OCI-LY1 (cell line): ENCODE measurements around the gene PGM2L1.

Experiments
- H2AFZ ChIP-seq: fragments of 200-600 bp; sonication (generic), shearing (Covaris generic); 2 replicates; pipeline ENCODE4 v1.6.0; 2014; ENCODE audit warnings: antibody characterized with exemption, mild to moderate bottlenecking, low read length
- H3F3A ChIP-seq: fragments of 200-600 bp; sonication (generic), shearing (Covaris generic); 2 replicates; pipeline ENCODE4 v1.6.0; 2014; ENCODE audit warnings: mild to moderate bottlenecking, antibody characterized with exemption, low read length, moderate library complexity; ENCODE audit not compliant: insufficient read depth
- H3K27ac ChIP-seq: fragments of 200-600 bp; sonication (generic); 2 replicates; pipeline ENCODE4 v1.5.1; 2014; ENCODE audit warnings: low read length, mixed run types, mild to moderate bottlenecking, low read depth; ENCODE audit not compliant: poor library complexity, severe bottlenecking
- H3K27me3 ChIP-seq: fragments of 200-600 bp; sonication (generic); 2 replicates; pipeline ENCODE4 v1.6.0; 2014; ENCODE audit warnings: antibody characterized with exemption, mild to moderate bottlenecking, low read length, moderate library complexity; ENCODE audit not compliant: insufficient read depth
- H3K36me3 ChIP-seq: fragments of 200-600 bp; sonication (generic); 2 replicates; pipeline ENCODE4 v1.6.1; 2014; ENCODE audit warnings: mild to moderate bottlenecking, antibody characterized with exemption, low read length, moderate library complexity, mixed read lengths; ENCODE audit not compliant: insufficient read depth
- H3K4me1 ChIP-seq: fragments of 200-600 bp; sonication (generic); 2 replicates; pipeline ENCODE4 v1.5.1; 2014; ENCODE audit warnings: mild to moderate bottlenecking, low read length, moderate library complexity; ENCODE audit not compliant: insufficient read depth, severe bottlenecking
- H3K4me2 ChIP-seq: fragments of 200-600 bp; sonication (generic), shearing (Covaris generic); 2 replicates; pipeline ENCODE4 v1.6.1; 2014; ENCODE audit warnings: low read length
- H3K4me3 ChIP-seq: fragments of 200-600 bp; sonication (generic); 2 replicates; pipeline ENCODE4 v1.5.1; 2014; ENCODE audit warnings: low read length, low read depth, mild to moderate bottlenecking, mixed read lengths; ENCODE audit not compliant: poor library complexity, severe bottlenecking
- H3K79me2 ChIP-seq: fragments of 200-600 bp; shearing (Covaris generic); 2 replicates; pipeline ENCODE4 v1.6.1; 2016; ENCODE audit warnings: mixed run types, low read length, mixed read lengths; ENCODE audit not compliant: insufficient read depth
- H3K9ac ChIP-seq: fragments of 200-600 bp; sonication (generic), shearing (Covaris generic); 2 replicates; pipeline ENCODE4 v1.6.1; 2014; ENCODE audit warnings: mild to moderate bottlenecking, low read length, mixed read lengths
- H3K9me2 ChIP-seq: fragments of 200-600 bp; sonication (generic), shearing (Covaris generic); 2 replicates; pipeline ENCODE4 v1.6.1; 2014; ENCODE audit warnings: low read depth, mild to moderate bottlenecking, low read length, mixed read lengths
- H3K9me3 ChIP-seq: fragments of 200-600 bp; shearing (Covaris generic); 2 replicates; pipeline ENCODE4 v1.6.1; 2014; ENCODE audit warnings: low read length, mixed read lengths
- H4K20me1 ChIP-seq: fragments of 200-600 bp; sonication (generic), shearing (Covaris generic); 2 replicates; pipeline ENCODE4 v1.6.0; 2016; ENCODE audit warnings: mild to moderate bottlenecking, low read length; ENCODE audit not compliant: insufficient read depth
- EZH2 ChIP-seq: fragments of 200-600 bp; sonication (generic), shearing (Covaris generic); IDR thresholded peaks from 2 replicates; pipeline ENCODE4 v1.8.0; 2017; ENCODE audit warnings: borderline replicate concordance, mixed run types, mild to moderate bottlenecking, antibody characterized with exemption, low read length, moderate library complexity, mixed read lengths
- TF ChIP-seq, protein P1 (sequence below): fragments of 200-600 bp; sonication (generic), shearing (Covaris generic); IDR thresholded peaks from 2 replicates; pipeline ENCODE4 v1.5.1; 2017; ENCODE audit warnings: mild to moderate bottlenecking, antibody characterized with exemption, low read length, moderate library complexity, mixed read lengths

The PGM2L1 gene

DNA sequence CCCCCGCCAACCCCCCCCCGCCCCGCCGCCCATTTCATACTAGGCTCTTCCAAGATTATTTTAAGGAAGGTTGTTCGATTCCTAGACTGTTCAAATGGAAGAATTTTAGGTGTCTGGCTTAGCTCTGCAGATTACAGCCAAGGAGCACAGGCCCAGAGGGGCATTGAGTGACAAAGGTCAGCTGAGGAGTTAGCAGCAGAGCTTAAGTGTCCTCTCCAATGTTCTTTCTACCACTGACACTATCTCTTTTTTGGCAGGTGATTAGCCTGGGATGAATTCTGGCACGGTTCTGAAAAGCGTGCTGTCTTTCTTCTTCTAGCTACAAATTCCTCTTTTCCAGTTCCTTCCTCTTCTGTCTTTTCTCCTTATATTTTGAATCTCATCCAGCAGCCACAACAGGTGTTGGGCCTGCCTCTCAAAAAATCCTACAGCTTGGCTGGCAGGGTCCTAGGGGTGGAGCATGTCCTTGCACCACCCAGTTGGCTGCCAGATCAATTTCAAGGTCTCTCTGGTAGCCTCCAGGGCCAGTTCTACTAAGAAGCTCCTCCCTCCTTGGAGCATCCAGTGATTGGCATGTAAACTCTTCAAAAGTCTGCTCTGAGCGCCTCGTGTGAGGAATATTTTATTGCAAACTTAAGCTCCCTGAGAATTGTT, 46.1 kb upstream of the PGM2L1 start:
- no peak for TF ChIP-seq EZH2
- TF ChIP-seq, protein P1, sequence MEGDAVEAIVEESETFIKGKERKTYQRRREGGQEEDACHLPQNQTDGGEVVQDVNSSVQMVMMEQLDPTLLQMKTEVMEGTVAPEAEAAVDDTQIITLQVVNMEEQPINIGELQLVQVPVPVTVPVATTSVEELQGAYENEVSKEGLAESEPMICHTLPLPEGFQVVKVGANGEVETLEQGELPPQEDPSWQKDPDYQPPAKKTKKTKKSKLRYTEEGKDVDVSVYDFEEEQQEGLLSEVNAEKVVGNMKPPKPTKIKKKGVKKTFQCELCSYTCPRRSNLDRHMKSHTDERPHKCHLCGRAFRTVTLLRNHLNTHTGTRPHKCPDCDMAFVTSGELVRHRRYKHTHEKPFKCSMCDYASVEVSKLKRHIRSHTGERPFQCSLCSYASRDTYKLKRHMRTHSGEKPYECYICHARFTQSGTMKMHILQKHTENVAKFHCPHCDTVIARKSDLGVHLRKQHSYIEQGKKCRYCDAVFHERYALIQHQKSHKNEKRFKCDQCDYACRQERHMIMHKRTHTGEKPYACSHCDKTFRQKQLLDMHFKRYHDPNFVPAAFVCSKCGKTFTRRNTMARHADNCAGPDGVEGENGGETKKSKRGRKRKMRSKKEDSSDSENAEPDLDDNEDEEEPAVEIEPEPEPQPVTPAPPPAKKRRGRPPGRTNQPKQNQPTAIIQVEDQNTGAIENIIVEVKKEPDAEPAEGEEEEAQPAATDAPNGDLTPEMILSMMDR: no peak
- Histone ChIP-seq H3K9me3 (no peaks in the 10 kb centered on the region), H3K4me3 (no peak overlapping the region), H3K9ac (no peak overlapping the region), H3K4me1 (no peaks in the 10 kb centered on the region), H3K9me2 (no peaks in the 10 kb centered on the region), H3K36me3 (no peaks in the 10 kb centered on the region), H3F3A (no peaks in the 10 kb centered on the region), H2AFZ (no peak overlapping the region), H4K20me1 (no peaks in the 10 kb centered on the region), H3K27ac (no peak overlapping the region), H3K27me3 (0 out of 2 replicates have a peak, but pooled peaks cover 11% of the 10 kb centered on the region), H3K4me2 (no peak overlapping the region), H3K79me2 (no peaks in the 10 kb centered on the region)

DNA sequence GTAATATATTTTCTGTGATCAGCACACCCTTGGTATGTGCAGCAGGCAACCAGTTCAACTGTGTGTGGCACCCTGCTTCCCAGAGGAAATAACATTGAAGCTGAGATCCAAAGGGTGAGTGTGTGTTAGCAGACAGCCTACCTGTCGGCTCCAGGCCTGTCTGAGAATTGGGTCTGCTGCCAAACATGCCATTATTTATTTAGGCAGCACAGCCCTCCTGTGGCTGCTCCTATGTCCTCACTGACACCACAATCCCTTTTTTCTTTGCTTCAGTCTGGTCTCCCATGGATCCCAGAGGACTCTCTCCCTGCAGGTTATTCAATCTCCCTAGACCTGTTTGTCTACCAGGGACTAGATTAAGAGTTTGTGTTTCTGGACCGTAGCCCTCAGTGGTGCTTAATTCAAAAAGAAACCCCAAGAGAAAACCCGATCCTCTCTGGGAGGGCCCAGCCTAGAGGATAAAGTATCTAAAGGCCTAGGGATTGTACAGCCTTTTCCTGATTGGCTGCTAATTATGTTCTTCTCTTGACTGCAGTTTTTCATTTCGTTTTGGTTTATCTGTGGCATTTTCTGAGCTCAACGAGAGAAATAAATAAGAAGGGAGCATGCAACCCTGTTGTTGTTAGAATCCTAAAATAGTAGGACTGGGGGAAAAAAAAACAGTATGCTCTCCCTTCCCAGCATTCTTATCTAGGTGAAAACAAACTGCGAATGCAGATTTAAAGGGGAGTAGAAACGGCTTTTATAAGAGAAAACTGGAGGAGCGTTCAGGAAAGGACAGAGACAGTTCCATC, 45.0 kb upstream of the PGM2L1 start:
- H3F3A ChIP-seq: no peaks in the 10 kb centered on the region
- no peaks in the 10 kb centered on the region for H3K9me3 ChIP-seq
- no peaks in the 10 kb centered on the region for H3K79me2 ChIP-seq
- H3K4me2 ChIP-seq: no peak overlapping the region
- TF ChIP-seq EZH2: no peak
- TF ChIP-seq, protein P1: no peak
- no peak overlapping the region for H2AFZ ChIP-seq
- H3K9ac ChIP-seq: no peak overlapping the region
- H3K4me3 ChIP-seq: no peak overlapping the region
- H3K36me3 ChIP-seq: no peaks in the 10 kb centered on the region
- H3K4me1 ChIP-seq: no peaks in the 10 kb centered on the region
- H3K9me2 ChIP-seq: no peaks in the 10 kb centered on the region
- H4K20me1 ChIP-seq: no peaks in the 10 kb centered on the region
- no peak overlapping the region for H3K27ac ChIP-seq
- 0 out of 2 replicates have a peak, but pooled peaks cover 11% of the 10 kb centered on the region for H3K27me3 ChIP-seq

DNA sequence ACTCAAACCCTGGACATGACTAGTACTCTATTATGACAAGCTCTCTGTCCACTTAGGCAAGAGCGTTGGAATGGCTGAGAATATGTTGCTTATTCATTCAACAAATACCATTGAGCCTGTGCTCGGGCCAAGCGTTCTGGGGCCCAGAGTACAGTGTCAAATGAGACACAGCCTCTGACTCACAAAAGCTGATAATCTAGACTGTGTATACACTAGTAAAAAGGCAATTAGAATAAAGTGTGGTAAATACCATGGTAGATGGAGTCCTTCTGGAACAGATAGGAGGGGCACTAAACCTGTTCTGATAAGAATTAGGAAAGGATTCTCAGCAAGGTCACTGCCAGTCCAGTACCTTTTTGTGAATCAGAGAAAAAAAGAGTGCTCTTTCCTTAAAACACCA, 44.4 kb upstream of the PGM2L1 start:
- Histone ChIP-seq H3K79me2 (no peaks in the 10 kb centered on the region), H3K9me3 (no peaks in the 10 kb centered on the region), H2AFZ (no peak overlapping the region), H3K9ac (no peak overlapping the region), H4K20me1 (no peaks in the 10 kb centered on the region), H3K27ac (no peak overlapping the region), H3K4me1 (no peaks in the 10 kb centered on the region), H3K36me3 (no peaks in the 10 kb centered on the region), H3K4me3 (no peak overlapping the region), H3K27me3 (0 out of 2 replicates have a peak, but pooled peaks cover 11% of the 10 kb centered on the region), H3F3A (no peaks in the 10 kb centered on the region), H3K9me2 (no peaks in the 10 kb centered on the region), H3K4me2 (no peak overlapping the region)
- TF ChIP-seq, protein P1: no peak
- TF ChIP-seq EZH2: no peak
